Activated T-cell treated with anti-CD3 and anti-CD28 coated beads, Interleukin-2, amount 50 U/mL, for 72 hours (primary cell): ENCODE data around the gene MAGI2. TPM values are rescaled to one million over a fixed set of nuclear protein-coding genes. Genes with fewer than 3 reads are reported as not detected.

Source experiments
- ATAC-seq, 2 donors: fragments of 150-1000 bp; cut with Tn5 transposase; replicated peaks in 1 of 2; 2 replicates each; pipeline ENCODE4 v1.10.0; 2021; ENCODE audit warnings: moderate library complexity in 2 of 2, mild to moderate bottlenecking in 1 of 2
- DNase-seq, 2 donors: peaks; one replicate each; pipeline ENCODE4 v3.0.0; 2021 to 2022; ENCODE audit warnings: mixed read lengths in 1 of 2
- H3K27ac Mint-ChIP-seq: one replicate; pipeline ENCODE4 v1.8.0; 2022; ENCODE audit warnings: mild to moderate bottlenecking, moderate library complexity, mixed read lengths
- H3K27me3 Mint-ChIP-seq: one replicate; pipeline ENCODE4 v1.8.0; 2022; ENCODE audit warnings: low read depth, mixed read lengths
- H3K36me3 Mint-ChIP-seq, 2 donors: one replicate each; pipeline ENCODE4 v1.8.0; 2022; ENCODE audit warnings: mixed read lengths in 2 of 2, mild to moderate bottlenecking in 1 of 2; ENCODE audit not compliant: insufficient read depth in 2 of 2
- H3K4me1 Mint-ChIP-seq: one replicate; pipeline ENCODE4 v1.8.0; 2022; ENCODE audit warnings: low read depth, mixed read lengths
- H3K4me3 Mint-ChIP-seq, 2 donors: one replicate each; pipeline ENCODE4 v1.8.0; 2022; ENCODE audit warnings: mild to moderate bottlenecking in 2 of 2, mixed read lengths in 2 of 2, moderate library complexity in 2 of 2
- H3K9me3 Mint-ChIP-seq, 2 donors: one replicate each; pipeline ENCODE4 v1.8.0; 2022; ENCODE audit warnings: mixed read lengths in 2 of 2
- total RNA-seq, 2 donors: library from RNA; stranded (reverse); gene quantifications; one replicate each; pipeline ENCODE4 v1.2.3, GENCODE V29; 2022

Gene MAGI2
- total RNA-seq, 2 donors from 2014 or later: 0.31 to 0.44 TPM

- H3K4me1 Mint-ChIP-seq: no peaks in the 10 kb centered on the region
- no peaks in the 10 kb centered on the region for H3K36me3 Mint-ChIP-seq
- no peak overlapping the region for H3K27ac Mint-ChIP-seq
- DNase-seq (no peak), ATAC-seq (no peak)
- H3K27me3 Mint-ChIP-seq: peaks cover 11% of the 10 kb centered on the region
- H3K9me3 Mint-ChIP-seq: no peaks in the 10 kb centered on the region
- H3K4me3 Mint-ChIP-seq: no peak overlapping the region
These were observed 1281.2 kb downstream of the MAGI2 start for GRCh38 chr7:78172267-78172757.

- no peak overlapping the region for H3K27ac Mint-ChIP-seq
- H3K36me3 Mint-ChIP-seq: no peaks in the 10 kb centered on the region
- no peaks in the 10 kb centered on the region for H3K4me1 Mint-ChIP-seq
- H3K9me3 Mint-ChIP-seq: no peaks in the 10 kb centered on the region
- H3K27me3 Mint-ChIP-seq: peaks cover 11% of the 10 kb centered on the region
- ATAC-seq: no peak
- H3K4me3 Mint-ChIP-seq: no peak overlapping the region
- DNase-seq: no peak
These were observed 1282.1 kb downstream of the MAGI2 start for GRCh38 chr7:78171398-78171797.

- no peak for DNase-seq
- Mint-ChIP-seq H3K36me3 (no peaks in the 10 kb centered on the region), H3K4me1 (no peaks in the 10 kb centered on the region), H3K9me3 (no peaks in the 10 kb centered on the region), H3K27me3 (peaks cover 11% of the 10 kb centered on the region), H3K27ac (no peak overlapping the region), H3K4me3 (no peak overlapping the region)
- no peak for ATAC-seq
These were observed 1282.7 kb downstream of the MAGI2 start for GRCh38 chr7:78170815-78171214.

GRCh38 chr7:78169992-78170391, 1283.5 kb downstream of the MAGI2 start:
- H3K9me3 Mint-ChIP-seq: no peaks in the 10 kb centered on the region
- DNase-seq: no peak
- H3K36me3 Mint-ChIP-seq: no peaks in the 10 kb centered on the region
- H3K4me3 Mint-ChIP-seq: no peak overlapping the region
- peaks cover 11% of the 10 kb centered on the region for H3K27me3 Mint-ChIP-seq
- no peak for ATAC-seq
- H3K27ac Mint-ChIP-seq: no peak overlapping the region
- no peaks in the 10 kb centered on the region for H3K4me1 Mint-ChIP-seq

- no peak for DNase-seq
- H3K9me3 Mint-ChIP-seq: no peaks in the 10 kb centered on the region
- no peak for ATAC-seq
- H3K27me3 Mint-ChIP-seq: peaks cover 11% of the 10 kb centered on the region
- H3K27ac Mint-ChIP-seq: no peak overlapping the region
- no peaks in the 10 kb centered on the region for H3K36me3 Mint-ChIP-seq
- no peak overlapping the region for H3K4me3 Mint-ChIP-seq
- no peaks in the 10 kb centered on the region for H3K4me1 Mint-ChIP-seq
These were observed 1284.6 kb downstream of the MAGI2 start for GRCh38 chr7:78168865-78169264.

- peaks cover 11% of the 10 kb centered on the region for H3K27me3 Mint-ChIP-seq
- no peaks in the 10 kb centered on the region for H3K4me1 Mint-ChIP-seq
- no peak overlapping the region for H3K4me3 Mint-ChIP-seq
- no peak overlapping the region for H3K27ac Mint-ChIP-seq
- DNase-seq (no peak), ATAC-seq (no peak)
- H3K36me3 Mint-ChIP-seq: no peaks in the 10 kb centered on the region
- no peaks in the 10 kb centered on the region for H3K9me3 Mint-ChIP-seq
These were observed 1285.6 kb downstream of the MAGI2 start for GRCh38 chr7:78167860-78168259.

- ATAC-seq (no peak), DNase-seq (no peak)
- Mint-ChIP-seq H3K4me3 (no peak overlapping the region), H3K9me3 (peaks cover 0 to 2% of the 10 kb centered on the region in 2 donors), H3K36me3 (no peaks in the 10 kb centered on the region), H3K27ac (no peak overlapping the region), H3K27me3 (no peaks in the 10 kb centered on the region), H3K4me1 (no peaks in the 10 kb centered on the region)
These were observed 1287.6 kb downstream of the MAGI2 start for GRCh38 chr7:78165854-78166253.

- peaks cover 0 to 2% of the 10 kb centered on the region in 2 donors for H3K9me3 Mint-ChIP-seq
- no peaks in the 10 kb centered on the region for H3K27me3 Mint-ChIP-seq
- no peak overlapping the region for H3K27ac Mint-ChIP-seq
- no peak overlapping the region for H3K4me3 Mint-ChIP-seq
- H3K36me3 Mint-ChIP-seq: no peaks in the 10 kb centered on the region
- H3K4me1 Mint-ChIP-seq: no peaks in the 10 kb centered on the region
- ATAC-seq (no peak), DNase-seq (no peak)
These were observed 1288.0 kb downstream of the MAGI2 start for GRCh38 chr7:78165454-78165853.

- H3K27me3 Mint-ChIP-seq: no peaks in the 10 kb centered on the region
- no peaks in the 10 kb centered on the region for H3K36me3 Mint-ChIP-seq
- H3K4me3 Mint-ChIP-seq: no peak overlapping the region
- no peaks in the 10 kb centered on the region for H3K4me1 Mint-ChIP-seq
- no peak overlapping the region for H3K27ac Mint-ChIP-seq
- DNase-seq: no peak
- H3K9me3 Mint-ChIP-seq: peaks cover 0 to 2% of the 10 kb centered on the region in 2 donors
- ATAC-seq: no peak
These were observed 1289.0 kb downstream of the MAGI2 start for GRCh38 chr7:78164459-78164858.

GRCh38 chr7:78161781-78162180, 1291.7 kb downstream of the MAGI2 start:
- no peak overlapping the region for H3K27ac Mint-ChIP-seq
- no peak overlapping the region for H3K4me3 Mint-ChIP-seq
- H3K9me3 Mint-ChIP-seq: peaks cover 0 to 2% of the 10 kb centered on the region in 2 donors
- no peaks in the 10 kb centered on the region for H3K4me1 Mint-ChIP-seq
- H3K36me3 Mint-ChIP-seq: no peaks in the 10 kb centered on the region
- ATAC-seq (no peak), DNase-seq (no peak)
- peaks cover 8% of the 10 kb centered on the region for H3K27me3 Mint-ChIP-seq

GRCh38 chr7:78159545-78159944, 1293.9 kb downstream of the MAGI2 start:
- H3K27ac Mint-ChIP-seq: no peak overlapping the region
- peaks cover 13% of the 10 kb centered on the region for H3K27me3 Mint-ChIP-seq
- ATAC-seq: no peak
- peaks cover 0 to 2% of the 10 kb centered on the region in 2 donors for H3K9me3 Mint-ChIP-seq
- no peak overlapping the region for H3K4me3 Mint-ChIP-seq
- no peaks in the 10 kb centered on the region for H3K4me1 Mint-ChIP-seq
- no peaks in the 10 kb centered on the region for H3K36me3 Mint-ChIP-seq
- DNase-seq: no peak

- H3K4me3 Mint-ChIP-seq: no peak overlapping the region
- no peak overlapping the region for H3K27ac Mint-ChIP-seq
- no peaks in the 10 kb centered on the region for H3K9me3 Mint-ChIP-seq
- no peaks in the 10 kb centered on the region for H3K4me1 Mint-ChIP-seq
- peaks cover 5% of the 10 kb centered on the region for H3K27me3 Mint-ChIP-seq
- no peaks in the 10 kb centered on the region for H3K36me3 Mint-ChIP-seq
- ATAC-seq: no peak
- no peak for DNase-seq
These were observed 1300.2 kb downstream of the MAGI2 start for GRCh38 chr7:78153285-78153684.

- DNase-seq (no peak), ATAC-seq (no peak)
- Mint-ChIP-seq H3K9me3 (peaks cover 0 to 1% of the 10 kb centered on the region in 2 donors), H3K36me3 (no peaks in the 10 kb centered on the region), H3K4me3 (no peak overlapping the region), H3K4me1 (no peaks in the 10 kb centered on the region), H3K27me3 (no peaks in the 10 kb centered on the region), H3K27ac (no peak overlapping the region)
These were observed 1302.2 kb downstream of the MAGI2 start for GRCh38 chr7:78151229-78151628.

GRCh38 chr7:78149787-78150186, 1303.7 kb downstream of the MAGI2 start:
- Mint-ChIP-seq H3K27ac (no peak overlapping the region), H3K4me1 (no peaks in the 10 kb centered on the region), H3K9me3 (peaks cover 0 to 1% of the 10 kb centered on the region in 2 donors), H3K36me3 (no peaks in the 10 kb centered on the region), H3K4me3 (no peak overlapping the region), H3K27me3 (no peaks in the 10 kb centered on the region)
- ATAC-seq (no peak), DNase-seq (no peak)
